Liver (tissue), 9 donors: ENCODE measurements around the gene ANKRD29. TPM values are rescaled to one million over a fixed set of nuclear protein-coding genes. Genes with fewer than 3 reads are reported as not detected.

Experiments
- DNase-seq: peaks from one replicate; pipeline ENCODE4 v3.0.0-alpha.2; 2017; ENCODE audit warnings: low spot score
- H3K27ac ChIP-seq, 2 donors: one replicate each; pipeline ENCODE4 v1.7.0; 2013; ENCODE audit warnings: inconsistent platforms in 2 of 2, low read length in 2 of 2, control low read depth in 1 of 2, low read depth in 1 of 2, mild to moderate bottlenecking in 1 of 2
- H3K27me3 ChIP-seq, 4 donors: one replicate each; pipeline versions ENCODE4 v1.6.1 to v1.7.0; 2013; ENCODE audit warnings: low read length in 3 of 4, inconsistent platforms in 1 of 4, mild to moderate bottlenecking in 1 of 4, moderate library complexity in 1 of 4; ENCODE audit not compliant: control insufficient read depth in 4 of 4, insufficient read depth in 4 of 4
- H3K36me3 ChIP-seq, 4 donors: one replicate each; pipeline versions ENCODE4 v1.6.1 to v1.7.0; 2013; ENCODE audit warnings: low read length in 3 of 4, mild to moderate bottlenecking in 3 of 4, low read depth in 1 of 4, moderate library complexity in 1 of 4; ENCODE audit not compliant: control insufficient read depth in 4 of 4, insufficient read depth in 3 of 4
- H3K4me1 ChIP-seq, 4 donors: one replicate each; pipeline versions ENCODE4 v1.6.1 to v1.7.0; 2013; ENCODE audit warnings: low read length in 3 of 4, mild to moderate bottlenecking in 3 of 4, moderate library complexity in 1 of 4; ENCODE audit not compliant: control insufficient read depth in 4 of 4, insufficient read depth in 4 of 4
- H3K4me3 ChIP-seq, 3 donors: one replicate each; pipeline versions ENCODE4 v1.6.1 to v1.7.0; 2013; ENCODE audit warnings: low read length in 3 of 3, control low read depth in 1 of 3, low read depth in 1 of 3, mild to moderate bottlenecking in 1 of 3
- H3K9ac ChIP-seq, 2 donors: one replicate each; pipeline ENCODE4 v1.7.0; 2013; ENCODE audit warnings: low read length in 2 of 2, mild to moderate bottlenecking in 2 of 2, moderate library complexity in 2 of 2, control low read depth in 1 of 2, low read depth in 1 of 2
- H3K9me3 ChIP-seq, 4 donors: one replicate each; pipeline versions ENCODE4 v1.6.1 to v1.7.0; 2013; ENCODE audit warnings: low read length in 3 of 4; ENCODE audit not compliant: control insufficient read depth in 4 of 4
- EGR1 ChIP-seq, 2 donors: IDR thresholded peaks; 2 replicates each; pipeline ENCODE4 v1.6.1; 2016 to 2018; ENCODE audit warnings: antibody characterized with exemption in 2 of 2, low read depth in 2 of 2
- FOXA1 ChIP-seq: IDR thresholded peaks from 2 replicates; pipeline ENCODE4 v1.6.1; 2016; ENCODE audit warnings: antibody characterized with exemption
- FOXA2 ChIP-seq: IDR thresholded peaks from 2 replicates; pipeline ENCODE4 v1.6.1; 2016; ENCODE audit warnings: antibody characterized with exemption
- HNF4A ChIP-seq, 2 donors: conservative IDR thresholded peaks; 2 replicates each; pipeline ENCODE4 v1.6.1; 2016; ENCODE audit warnings: antibody characterized with exemption in 2 of 2, mild to moderate bottlenecking in 2 of 2
- JUND ChIP-seq, 2 donors: IDR thresholded peaks; 2 replicates each; pipeline ENCODE4 v1.6.1; 2016; ENCODE audit warnings: antibody characterized with exemption in 2 of 2
- RAD21 ChIP-seq, 2 donors: IDR thresholded peaks; 2 replicates each; pipeline ENCODE4 v1.6.1; 2016; ENCODE audit warnings: antibody characterized with exemption in 2 of 2, mild to moderate bottlenecking in 2 of 2
- REST ChIP-seq: IDR thresholded peaks from 2 replicates; pipeline ENCODE4 v1.6.1; 2016; ENCODE audit warnings: antibody characterized with exemption, mild to moderate bottlenecking
- RXRA ChIP-seq, 2 donors: IDR thresholded peaks; 2 replicates each; pipeline ENCODE4 v1.6.1; 2017 to 2018; ENCODE audit warnings: antibody characterized with exemption in 2 of 2, mild to moderate bottlenecking in 1 of 2
- SP1 ChIP-seq: IDR thresholded peaks from 2 replicates; pipeline ENCODE4 v1.6.1; 2018; ENCODE audit warnings: antibody characterized with exemption, mild to moderate bottlenecking
- TAF1 ChIP-seq: conservative IDR thresholded peaks from 2 replicates; pipeline ENCODE4 v1.6.1; 2016; ENCODE audit warnings: antibody characterized with exemption, mild to moderate bottlenecking
- YY1 ChIP-seq: IDR thresholded peaks from 2 replicates; pipeline ENCODE4 v1.6.1; 2016; ENCODE audit warnings: antibody characterized with exemption, mild to moderate bottlenecking
- ZBTB33 ChIP-seq: IDR thresholded peaks from 2 replicates; pipeline ENCODE4 v1.6.1; 2016; ENCODE audit warnings: antibody characterized with exemption
- WGBS: extraction: QIAGEN DNeasy Blood & Tissue Kit; methylation state at CpG from one replicate; pipeline ENCODE4 v1.1.7; 2013; 5-methylcytosine and 5-hydroxymethylcytosine counted together
- polyA plus RNA-seq, 2 donors: library from polyadenylated mRNA; stranded (reverse) in 1 of 2; unstranded in 1 of 2; fragments of 200-250 nt in 1 of 2; fragments of >200 nt in 1 of 2; fragmentation: Nextera tagmentation in 1 of 2; extraction: Ambion mirVana in 1 of 2; gene quantifications; one replicate each; pipeline versions ENCODE4 v1.2.1 to v1.2.3, GENCODE V29; 2013 to 2015
- total RNA-seq, 2 donors: library from RNA; depleted of rRNA; stranded (reverse); fragments of >200 nt; gene quantifications; one replicate each; pipeline ENCODE4 v1.2.3, GENCODE V29; 2014
- TF ChIP-seq, protein P1 (sequence below): IDR thresholded peaks from 2 replicates; pipeline ENCODE4 v1.6.1; 2016; ENCODE audit warnings: antibody characterized with exemption
- TF ChIP-seq, protein P2 (sequence below): IDR thresholded peaks from 2 replicates; pipeline ENCODE4 v1.6.1; 2016; ENCODE audit warnings: antibody characterized with exemption
- TF ChIP-seq, protein P3 (sequence below): fragments of 150-350 bp; IDR thresholded peaks from 2 replicates; pipeline ENCODE4 v1.5.1; 2017; ENCODE audit warnings: improper control_type of control experiment, low read depth, low read length; ENCODE audit not compliant: missing input control
- donor health status: healthy.
- donor health status: healthy.
- donor health status: healthy.
- donor health status: healthy.
- donor health status: healthy.

The ANKRD29 gene
- total and polyA plus RNA-seq, 4 donors, result 0.14 to 0.50 (median 0.33) TPM

- H3K9me3 ChIP-seq, result no peaks in the 10 kb centered on the region
- 87% methylated on average over 3 of the region's 3 CpGs for WGBS
- no peak for DNase-seq
- H3K4me3 ChIP-seq, result no peak overlapping the region
- H3K4me1 ChIP-seq, result peaks cover 2 to 17% (median 10%) of the 10 kb centered on the region in 4 donors
- H3K27me3 ChIP-seq, result no peaks in the 10 kb centered on the region
- H3K9ac ChIP-seq, result no peak overlapping the region
- H3K36me3 ChIP-seq, result no peaks in the 10 kb centered on the region
- H3K27ac ChIP-seq, result no peak overlapping the region
- no peak for TF ChIP-seq JUND (IDR thresholded peaks at IDR 0.05)
- TF ChIP-seq, protein P1, sequence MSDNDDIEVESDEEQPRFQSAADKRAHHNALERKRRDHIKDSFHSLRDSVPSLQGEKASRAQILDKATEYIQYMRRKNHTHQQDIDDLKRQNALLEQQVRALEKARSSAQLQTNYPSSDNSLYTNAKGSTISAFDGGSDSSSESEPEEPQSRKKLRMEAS, result no peak
- no peak for TF ChIP-seq RAD21 (IDR thresholded peaks at IDR 0.05)
Measured at GRCh38 chr18:23623040-23623439, 39.7 kb downstream of the ANKRD29 start.

- Histone ChIP-seq H3K9ac (peak overlapping the region in 1 of 2 donors; percentile 54), H3K4me1 (peaks cover 5 to 28% (median 14%) of the 10 kb centered on the region in 4 donors), H3K36me3 (no peaks in the 10 kb centered on the region), H3K4me3 (peak overlapping the region; percentile 48 to 72 (median 63)), H3K27ac (no peak overlapping the region), H3K27me3 (no peaks in the 10 kb centered on the region), H3K9me3 (no peaks in the 10 kb centered on the region)
- DNase-seq, result peak; percentile 37
- WGBS, result 6% methylated on average over 41 of the region's 41 CpGs
- no peak for TF ChIP-seq EGR1 (IDR thresholded peaks at IDR 0.05; ENCODE audit: low read depth in 2 of 2)
- no peak for TF ChIP-seq YY1
- no peak for TF ChIP-seq ZBTB33
- TF ChIP-seq SP1, result no peak
- TF ChIP-seq, protein P1, result no peak
- TF ChIP-seq REST, result no peak
- TF ChIP-seq FOXA1, result no peak
- TF ChIP-seq, protein P2, sequence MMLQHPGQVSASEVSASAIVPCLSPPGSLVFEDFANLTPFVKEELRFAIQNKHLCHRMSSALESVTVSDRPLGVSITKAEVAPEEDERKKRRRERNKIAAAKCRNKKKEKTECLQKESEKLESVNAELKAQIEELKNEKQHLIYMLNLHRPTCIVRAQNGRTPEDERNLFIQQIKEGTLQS, result no peak
- no peak for TF ChIP-seq HNF4A (conservative IDR thresholded peaks at IDR 0.05)
- no peak for TF ChIP-seq RXRA (IDR thresholded peaks at IDR 0.05)
- no peak for TF ChIP-seq FOXA2
- TF ChIP-seq TAF1, result no peak
- no peak for TF ChIP-seq RAD21 (IDR thresholded peaks at IDR 0.05)
- TF ChIP-seq, protein P3, sequence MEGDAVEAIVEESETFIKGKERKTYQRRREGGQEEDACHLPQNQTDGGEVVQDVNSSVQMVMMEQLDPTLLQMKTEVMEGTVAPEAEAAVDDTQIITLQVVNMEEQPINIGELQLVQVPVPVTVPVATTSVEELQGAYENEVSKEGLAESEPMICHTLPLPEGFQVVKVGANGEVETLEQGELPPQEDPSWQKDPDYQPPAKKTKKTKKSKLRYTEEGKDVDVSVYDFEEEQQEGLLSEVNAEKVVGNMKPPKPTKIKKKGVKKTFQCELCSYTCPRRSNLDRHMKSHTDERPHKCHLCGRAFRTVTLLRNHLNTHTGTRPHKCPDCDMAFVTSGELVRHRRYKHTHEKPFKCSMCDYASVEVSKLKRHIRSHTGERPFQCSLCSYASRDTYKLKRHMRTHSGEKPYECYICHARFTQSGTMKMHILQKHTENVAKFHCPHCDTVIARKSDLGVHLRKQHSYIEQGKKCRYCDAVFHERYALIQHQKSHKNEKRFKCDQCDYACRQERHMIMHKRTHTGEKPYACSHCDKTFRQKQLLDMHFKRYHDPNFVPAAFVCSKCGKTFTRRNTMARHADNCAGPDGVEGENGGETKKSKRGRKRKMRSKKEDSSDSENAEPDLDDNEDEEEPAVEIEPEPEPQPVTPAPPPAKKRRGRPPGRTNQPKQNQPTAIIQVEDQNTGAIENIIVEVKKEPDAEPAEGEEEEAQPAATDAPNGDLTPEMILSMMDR, result no peak
Measured at GRCh38 chr18:23619388-23619881, 43.3 kb downstream of the ANKRD29 start.
